ENCODE data around the gene ADAMTS2.

Gene ADAMTS2

DNA sequence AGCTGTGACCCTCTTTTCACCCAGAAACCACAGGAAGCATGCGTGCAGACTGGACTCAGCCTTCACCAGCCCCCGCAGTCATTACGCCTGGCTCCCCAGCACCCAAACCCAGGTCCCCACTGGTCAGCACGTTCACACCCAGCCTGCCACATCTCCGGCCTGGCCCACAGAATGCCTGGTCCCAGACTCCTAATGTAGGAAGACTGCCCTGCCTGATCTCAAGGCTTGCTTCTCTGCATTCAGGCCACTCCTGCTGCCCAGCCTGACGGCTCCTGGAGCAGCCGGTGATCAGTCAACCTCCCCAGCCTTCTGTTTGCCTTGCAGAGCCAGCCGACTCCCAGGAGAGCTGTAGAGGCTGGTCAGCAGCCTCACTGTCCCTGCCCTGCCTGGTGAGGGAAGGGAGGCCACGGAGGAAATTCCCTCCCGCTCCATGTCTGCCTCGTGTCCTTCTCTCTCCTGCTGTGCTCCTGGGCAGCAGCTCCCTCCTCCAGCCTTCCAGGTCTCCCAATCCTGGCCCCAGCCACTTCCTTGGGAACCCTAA is 25.4 kb downstream of the ADAMTS2 start:
- H3K36me3 ChIP-seq (ENCODE audit: insufficient read depth, low read length) = no peaks in the 10 kb centered on the region
- no peak overlapping the region for H3K9ac ChIP-seq (ENCODE audit: low read length)
- no peaks in the 10 kb centered on the region for H3K79me2 ChIP-seq (ENCODE audit: insufficient read depth, low read length)
- H2AFZ ChIP-seq (ENCODE audit: low read length) = no peak overlapping the region
- TF ChIP-seq, protein P1, sequence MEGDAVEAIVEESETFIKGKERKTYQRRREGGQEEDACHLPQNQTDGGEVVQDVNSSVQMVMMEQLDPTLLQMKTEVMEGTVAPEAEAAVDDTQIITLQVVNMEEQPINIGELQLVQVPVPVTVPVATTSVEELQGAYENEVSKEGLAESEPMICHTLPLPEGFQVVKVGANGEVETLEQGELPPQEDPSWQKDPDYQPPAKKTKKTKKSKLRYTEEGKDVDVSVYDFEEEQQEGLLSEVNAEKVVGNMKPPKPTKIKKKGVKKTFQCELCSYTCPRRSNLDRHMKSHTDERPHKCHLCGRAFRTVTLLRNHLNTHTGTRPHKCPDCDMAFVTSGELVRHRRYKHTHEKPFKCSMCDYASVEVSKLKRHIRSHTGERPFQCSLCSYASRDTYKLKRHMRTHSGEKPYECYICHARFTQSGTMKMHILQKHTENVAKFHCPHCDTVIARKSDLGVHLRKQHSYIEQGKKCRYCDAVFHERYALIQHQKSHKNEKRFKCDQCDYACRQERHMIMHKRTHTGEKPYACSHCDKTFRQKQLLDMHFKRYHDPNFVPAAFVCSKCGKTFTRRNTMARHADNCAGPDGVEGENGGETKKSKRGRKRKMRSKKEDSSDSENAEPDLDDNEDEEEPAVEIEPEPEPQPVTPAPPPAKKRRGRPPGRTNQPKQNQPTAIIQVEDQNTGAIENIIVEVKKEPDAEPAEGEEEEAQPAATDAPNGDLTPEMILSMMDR (IDR thresholded peaks at IDR 0.05; ENCODE audit: low read length) = no peak
- no peak for TF ChIP-seq EZH2 (IDR thresholded peaks at IDR 0.05; ENCODE audit: borderline replicate concordance, low read length)
- no peaks in the 10 kb centered on the region for H3K4me1 ChIP-seq (ENCODE audit: insufficient read depth, low read length, severe bottlenecking)
- no peaks in the 10 kb centered on the region for H3K9me3 ChIP-seq (ENCODE audit: low read length)
- H3K27ac ChIP-seq (ENCODE audit: low read depth, low read length, poor library complexity, severe bottlenecking) = no peak overlapping the region
- no peaks in the 10 kb centered on the region for H3F3A ChIP-seq (ENCODE audit: insufficient read depth, low read length)
- no peaks in the 10 kb centered on the region for H3K9me2 ChIP-seq (ENCODE audit: low read depth, low read length)
- no peaks in the 10 kb centered on the region for H3K27me3 ChIP-seq (ENCODE audit: insufficient read depth, low read length)
- no peaks in the 10 kb centered on the region for H4K20me1 ChIP-seq (ENCODE audit: insufficient read depth, low read length)
- H3K4me2 ChIP-seq (ENCODE audit: low read length) = no peak overlapping the region
- H3K4me3 ChIP-seq (ENCODE audit: low read depth, low read length, poor library complexity, severe bottlenecking) = no peak overlapping the region

DNA sequence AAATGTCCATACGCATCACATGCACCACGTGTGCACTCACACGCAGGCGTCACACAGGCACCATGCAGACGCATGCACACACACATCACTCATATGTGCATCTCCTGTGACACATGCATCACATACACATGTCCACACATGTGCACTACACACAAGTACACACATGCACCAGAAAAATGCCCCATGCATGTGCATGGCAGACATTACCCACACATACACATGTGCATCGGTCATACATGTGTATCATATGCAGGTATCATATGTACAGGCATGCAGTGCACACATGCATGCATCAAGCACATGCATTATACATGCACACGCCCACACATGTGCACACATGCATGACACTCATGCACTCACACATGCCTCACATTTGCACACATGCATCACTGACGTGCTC is 26.1 kb downstream of the ADAMTS2 start:
- Histone ChIP-seq H3K27ac (ENCODE audit: low read depth, low read length, poor library complexity, severe bottlenecking) (no peak overlapping the region), H3K9me3 (ENCODE audit: low read length) (no peaks in the 10 kb centered on the region), H3K4me2 (ENCODE audit: low read length) (no peak overlapping the region)

DNA sequence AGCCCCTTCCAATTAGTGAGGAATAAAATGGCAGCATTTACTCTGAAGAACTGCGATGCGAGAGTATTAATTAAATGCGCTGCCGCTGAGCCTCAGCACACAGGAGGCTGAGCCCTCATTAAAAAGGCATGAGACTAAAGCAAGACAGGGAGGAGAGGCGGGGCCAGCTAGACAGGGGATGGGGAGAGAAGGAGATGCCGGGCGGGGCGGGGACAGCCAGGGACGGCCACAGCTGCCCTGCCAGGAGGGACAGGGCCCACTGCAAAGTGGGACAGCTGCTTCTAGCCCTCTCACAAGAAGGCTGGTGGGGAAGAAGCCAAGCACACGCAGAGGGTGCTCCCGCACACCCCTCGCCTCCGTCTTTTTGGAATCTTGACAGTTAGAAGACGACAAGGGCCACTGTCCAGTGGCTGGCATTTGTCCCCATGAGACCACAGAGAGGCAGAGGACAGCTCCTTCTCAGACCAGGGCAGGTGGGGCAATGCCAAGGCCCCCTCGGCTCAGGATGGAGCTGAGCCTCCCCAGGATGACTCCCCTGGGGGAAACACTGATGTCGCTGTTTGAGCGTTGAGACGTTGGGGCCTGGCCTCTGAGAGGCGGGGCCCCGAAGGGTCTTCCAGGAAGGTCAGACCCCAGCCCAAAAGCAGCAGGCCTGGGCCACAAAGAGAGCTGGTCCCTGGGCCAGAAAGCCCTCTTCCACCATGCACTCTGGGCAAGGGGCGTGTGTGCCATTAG is 26.9 kb downstream of the ADAMTS2 start:
- no peak overlapping the region for H3K4me3 ChIP-seq (ENCODE audit: low read depth, low read length, poor library complexity, severe bottlenecking)
- H3K9me2 ChIP-seq (ENCODE audit: low read depth, low read length) = no peaks in the 10 kb centered on the region

More for the DNA sequence above, 26.1 kb downstream of the ADAMTS2 start:
- H4K20me1 ChIP-seq (ENCODE audit: insufficient read depth, low read length) = no peaks in the 10 kb centered on the region
- TF ChIP-seq, protein P1 (IDR thresholded peaks at IDR 0.05; ENCODE audit: low read length) = no peak
- TF ChIP-seq EZH2 (IDR thresholded peaks at IDR 0.05; ENCODE audit: borderline replicate concordance, low read length) = no peak
- no peak overlapping the region for H2AFZ ChIP-seq (ENCODE audit: low read length)
- no peaks in the 10 kb centered on the region for H3K36me3 ChIP-seq (ENCODE audit: insufficient read depth, low read length)
- no peaks in the 10 kb centered on the region for H3K4me1 ChIP-seq (ENCODE audit: insufficient read depth, low read length, severe bottlenecking)
- H3K79me2 ChIP-seq (ENCODE audit: insufficient read depth, low read length) = no peaks in the 10 kb centered on the region
- H3K9ac ChIP-seq (ENCODE audit: low read length) = no peak overlapping the region
- no peaks in the 10 kb centered on the region for H3F3A ChIP-seq (ENCODE audit: insufficient read depth, low read length)
- H3K27me3 ChIP-seq (ENCODE audit: insufficient read depth, low read length) = no peaks in the 10 kb centered on the region
- no peaks in the 10 kb centered on the region for H3K9me2 ChIP-seq (ENCODE audit: low read depth, low read length)
- no peak overlapping the region for H3K4me3 ChIP-seq (ENCODE audit: low read depth, low read length, poor library complexity, severe bottlenecking)

More for the DNA sequence above, 26.9 kb downstream of the ADAMTS2 start:
- H3K79me2 ChIP-seq (ENCODE audit: insufficient read depth, low read length) = no peaks in the 10 kb centered on the region
- no peaks in the 10 kb centered on the region for H4K20me1 ChIP-seq (ENCODE audit: insufficient read depth, low read length)
- H3K27me3 ChIP-seq (ENCODE audit: insufficient read depth, low read length) = no peaks in the 10 kb centered on the region
- no peaks in the 10 kb centered on the region for H3K36me3 ChIP-seq (ENCODE audit: insufficient read depth, low read length)
- H3K4me2 ChIP-seq (ENCODE audit: low read length) = no peak overlapping the region
- TF ChIP-seq, protein P1 (IDR thresholded peaks at IDR 0.05; ENCODE audit: low read length) = no peak
- TF ChIP-seq EZH2 (IDR thresholded peaks at IDR 0.05; ENCODE audit: borderline replicate concordance, low read length) = no peak
- no peak overlapping the region for H3K9ac ChIP-seq (ENCODE audit: low read length)
- H2AFZ ChIP-seq (ENCODE audit: low read length) = no peak overlapping the region
- H3K27ac ChIP-seq (ENCODE audit: low read depth, low read length, poor library complexity, severe bottlenecking) = no peak overlapping the region
- no peaks in the 10 kb centered on the region for H3K4me1 ChIP-seq (ENCODE audit: insufficient read depth, low read length, severe bottlenecking)
- H3F3A ChIP-seq (ENCODE audit: insufficient read depth, low read length) = no peaks in the 10 kb centered on the region
- H3K9me3 ChIP-seq (ENCODE audit: low read length) = no peaks in the 10 kb centered on the region

Measured in OCI-LY1 (cell line).